Measurements from ENCODE around the gene IQSEC1. TPM values are rescaled to one million over a fixed set of nuclear protein-coding genes. Genes with fewer than 3 reads are reported as not detected.
A peak's percentile ranks its signal among the peaks of the same experiment; 100 is the strongest.

Gene IQSEC1
- total and polyA plus RNA-seq, 2 of the 8 experiments (the other 6 are each of a cell fraction or from before 2014, with no cell fraction given): 6.8 to 28.8 TPM

GRCh38 chr3:12990306-12990705 lies 82.9 kb downstream of the IQSEC1 start:
- H3K4me2 ChIP-seq (ENCODE audit: insufficient read depth in 1 of 2, low read depth in 2 of 2, low read length in 2 of 2): no peak overlapping the region
- no peak overlapping the region for H3K4ac ChIP-seq (replicated peaks; ENCODE audit: insufficient read length, low read depth, low read length)
- no peak overlapping the region; the same call in 1 of the 2 replicates for H3K18ac ChIP-seq (ENCODE audit: extremely low read depth, low read length)
- H4K91ac ChIP-seq (replicated peaks; ENCODE audit: insufficient read length, low read length): no peak overlapping the region
- H3K4me3 ChIP-seq (ENCODE audit: extremely low read depth in 1 of 4, insufficient read depth in 2 of 4, low read depth in 3 of 4, low read length in 4 of 4): no peak overlapping the region
- H4K20me1 ChIP-seq (replicated peaks in 1 of 2; ENCODE audit: control insufficient read depth in 1 of 2, insufficient read depth in 2 of 2, low read length in 2 of 2): peaks cover 3 to 5% of the 10 kb centered on the region in 2 experiments
- H3K56ac ChIP-seq (replicated peaks; ENCODE audit: insufficient read length, low read depth, low read length): no peak overlapping the region
- peaks cover 16% of the 10 kb centered on the region; the same call in 1 of the 2 replicates for H3K23me2 ChIP-seq (ENCODE audit: low read depth, low read length)
- H2BK20ac ChIP-seq (ENCODE audit: low read length): no peak overlapping the region
- no peak overlapping the region for H2BK120ac ChIP-seq (replicated peaks; ENCODE audit: low read depth, low read length)
- H3K27me3 ChIP-seq (replicated peaks in 1 of 4; ENCODE audit: control insufficient read depth in 3 of 4, extremely low read depth in 1 of 4, insufficient read depth in 3 of 4, low read length in 3 of 4): peaks cover 0 to 12% (median 7%) of the 10 kb centered on the region in 4 experiments; a peak in 3 of 7 replicates
- CTCF ChIA-PET (ENCODE audit: partially characterized antibody): interaction anchor here (1.0 to 12.1 kb wide), 11 partner anchors 8 to 122 kb away, joined by 3 to 267 read pairs (median 3); no protein-coding TSS in a partner anchor
- no peak for DNase-seq (ENCODE audit: low read depth in 1 of 2, low spot score in 2 of 2)
- H2BK12ac ChIP-seq (ENCODE audit: low read depth, low read length): no peak overlapping the region
- H2BK5ac ChIP-seq (ENCODE audit: low read depth, low read length): no peak overlapping the region
- H3K4me1 ChIP-seq (replicated peaks in 1 of 4; ENCODE audit: control insufficient read depth in 3 of 4, insufficient read depth in 4 of 4, low read length in 3 of 4): peaks cover 0 to 23% (median 18%) of the 10 kb centered on the region in 4 experiments; a peak in 6 of 7 replicates
- H2AK5ac ChIP-seq (ENCODE audit: low read depth, low read length): peak overlapping the region; percentile 53; the same call in 1 of the 2 replicates
- no peak overlapping the region for H4K8ac ChIP-seq (ENCODE audit: extremely low read depth, insufficient read depth, low read length)
- H4K5ac ChIP-seq (ENCODE audit: insufficient read length, low read depth, low read length): no peak overlapping the region
- no peak for FAIRE-seq
- no peak overlapping the region for H3K9ac ChIP-seq (replicated peaks in 1 of 4; ENCODE audit: extremely low read depth in 1 of 4, low read depth in 3 of 4, low read length in 3 of 4)
- H3K36me3 ChIP-seq (ENCODE audit: control insufficient read depth in 2 of 4, insufficient read depth in 4 of 4, low read length in 3 of 4): no peaks in the 10 kb centered on the region
- H3K23ac ChIP-seq (ENCODE audit: insufficient read length): no peak overlapping the region
- 88% methylated on average over 5 of the region's 5 CpGs; no CpG with 5 or more reads in 1 of the 2 experiments for WGBS, 2 experiments (ENCODE audit: extremely low coverage in 1 of 2, insufficient coverage in 1 of 2, insufficient read length in 1 of 2, insufficient replicate concordance in 2 of 2, low coverage in 1 of 2, low lambda C conversion rate in 2 of 2, missing lambda C conversion rate in 1 of 2)
- no peak overlapping the region for H2AFZ ChIP-seq (ENCODE audit: low read length)
- H3K27ac ChIP-seq (ENCODE audit: low read depth, low read length): no peak overlapping the region
- POLR2A ChIA-PET (ENCODE audit: partially characterized antibody): no interaction called here
- H2BK15ac ChIP-seq (ENCODE audit: low read length): no peak overlapping the region
- no peak overlapping the region for H3K14ac ChIP-seq (ENCODE audit: insufficient read length)
- H3K9me3 ChIP-seq (ENCODE audit: insufficient read depth in 2 of 2, low read depth in 1 of 2, low read length in 1 of 2): peaks cover 0 to 5% of the 10 kb centered on the region in 2 experiments; a peak in 2 of 4 replicates
- peaks cover 2% of the 10 kb centered on the region; the same call in 1 of the 2 replicates for H3K79me1 ChIP-seq (ENCODE audit: low read depth, low read length)
- H3K79me2 ChIP-seq (ENCODE audit: control insufficient read depth in 1 of 2, insufficient read depth in 2 of 2, low read length in 2 of 2): no peaks in the 10 kb centered on the region
- TF ChIP-seq RBBP5 (IDR thresholded peaks at IDR 0.05; ENCODE audit: borderline replicate concordance, low read depth, low read length) (no peak), BCL11A (IDR thresholded peaks at IDR 0.05; ENCODE audit: low read depth in 2 of 2, low read length in 2 of 2) (no peak), SRF (IDR thresholded peaks at IDR 0.05; ENCODE audit: low read depth, low read length) (no peak), GTF2F1 (IDR thresholded peaks at IDR 0.05; ENCODE audit: borderline replicate concordance, low read depth, low read length) (no peak), USF2 (IDR thresholded peaks at IDR 0.05; ENCODE audit: low read length) (no peak), SUZ12 (IDR thresholded peaks at IDR 0.05; ENCODE audit: low read length) (no peak), KDM5A (IDR thresholded peaks at IDR 0.05; ENCODE audit: low read length) (no peak), NRF1 (IDR thresholded peaks at IDR 0.05; ENCODE audit: low read depth, low read length) (no peak), RFX5 (IDR thresholded peaks at IDR 0.05; ENCODE audit: borderline replicate concordance, low read depth, low read length) (no peak), TEAD4 (IDR thresholded peaks at IDR 0.05; ENCODE audit: low read depth, low read length) (no peak), TCF12 (IDR thresholded peaks at IDR 0.05; ENCODE audit: low read depth, low read length) (no peak), RNF2 (IDR thresholded peaks at IDR 0.05; ENCODE audit: borderline replicate concordance, low read depth, low read length, missing control alignments, poor library complexity, severe bottlenecking) (no peak)
